ENCODE measurements around the gene NAT9.
A peak's percentile ranks its signal among the peaks of the same experiment; 100 is the strongest.

The NAT9 gene, protein sequence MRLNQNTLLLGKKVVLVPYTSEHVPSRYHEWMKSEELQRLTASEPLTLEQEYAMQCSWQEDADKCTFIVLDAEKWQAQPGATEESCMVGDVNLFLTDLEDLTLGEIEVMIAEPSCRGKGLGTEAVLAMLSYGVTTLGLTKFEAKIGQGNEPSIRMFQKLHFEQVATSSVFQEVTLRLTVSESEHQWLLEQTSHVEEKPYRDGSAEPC

DNA sequence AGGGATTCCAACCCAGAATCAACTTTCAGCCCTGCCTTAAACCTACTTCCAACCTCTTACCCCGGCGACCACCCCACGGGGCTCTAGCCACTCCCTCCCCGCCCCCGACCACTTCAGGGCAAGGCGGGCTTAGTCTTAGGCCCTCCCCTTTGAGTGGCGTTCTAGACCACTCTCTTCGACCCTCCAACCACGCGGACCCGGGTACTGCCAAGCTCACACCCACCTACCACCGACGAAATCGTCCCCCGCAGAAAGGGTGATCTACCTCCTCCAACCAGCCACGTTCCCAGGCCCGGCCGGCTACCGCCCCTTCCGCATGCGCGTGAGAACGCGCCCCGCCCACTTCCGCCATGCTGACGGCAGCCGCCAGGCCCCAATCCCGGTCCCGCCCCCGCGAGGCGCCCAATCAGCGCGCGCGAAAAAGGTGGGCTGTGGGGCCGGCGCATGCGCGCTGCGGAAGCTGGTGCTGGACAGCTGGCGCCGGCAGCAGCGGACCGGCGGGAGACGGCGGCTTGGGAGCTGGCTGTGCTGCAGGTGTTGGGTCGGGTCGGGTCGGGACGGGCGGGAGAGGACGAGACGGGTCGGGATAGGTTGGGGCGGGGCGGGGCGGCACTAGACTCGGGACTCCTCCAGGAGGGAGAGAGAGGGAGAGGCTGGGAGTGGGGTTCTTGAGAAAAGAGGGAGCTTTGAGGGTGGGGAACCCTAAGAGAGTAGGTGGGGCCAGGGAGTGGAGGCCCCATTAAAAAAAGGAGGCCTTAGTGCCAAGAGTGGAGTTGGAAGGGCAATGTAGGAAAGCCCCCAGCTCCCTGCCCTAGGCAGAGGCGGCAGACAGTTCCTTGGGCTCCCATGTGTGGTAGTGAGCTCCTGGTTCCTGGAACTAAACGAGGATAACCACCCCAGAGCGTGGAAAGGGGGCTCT, at the start of gene NAT9:
TSS of gene NAT9 (minus strand) at position 302 of the 919 bp plus-strand sequence. CDS start 647 bp downstream, outside the sequence.
- in situ Hi-C loops (cut with HindIII; ENCODE audit: low pct_ligation_motif_present, low sequenced_read_pairs), result no loop called here
- Histone ChIP-seq H3K27me3 (replicated peaks) (no peaks in the 10 kb centered on the region), H3K27ac (peak within 1 kb of the TSS; percentile 64), H3K4me3 (ENCODE audit: low read depth, low read length) (peak within 1 kb of the TSS; percentile 89), H3K36me3 (replicated peaks) (peaks cover 34% of the 10 kb centered on the region)
- TF ChIP-seq, protein P1, sequence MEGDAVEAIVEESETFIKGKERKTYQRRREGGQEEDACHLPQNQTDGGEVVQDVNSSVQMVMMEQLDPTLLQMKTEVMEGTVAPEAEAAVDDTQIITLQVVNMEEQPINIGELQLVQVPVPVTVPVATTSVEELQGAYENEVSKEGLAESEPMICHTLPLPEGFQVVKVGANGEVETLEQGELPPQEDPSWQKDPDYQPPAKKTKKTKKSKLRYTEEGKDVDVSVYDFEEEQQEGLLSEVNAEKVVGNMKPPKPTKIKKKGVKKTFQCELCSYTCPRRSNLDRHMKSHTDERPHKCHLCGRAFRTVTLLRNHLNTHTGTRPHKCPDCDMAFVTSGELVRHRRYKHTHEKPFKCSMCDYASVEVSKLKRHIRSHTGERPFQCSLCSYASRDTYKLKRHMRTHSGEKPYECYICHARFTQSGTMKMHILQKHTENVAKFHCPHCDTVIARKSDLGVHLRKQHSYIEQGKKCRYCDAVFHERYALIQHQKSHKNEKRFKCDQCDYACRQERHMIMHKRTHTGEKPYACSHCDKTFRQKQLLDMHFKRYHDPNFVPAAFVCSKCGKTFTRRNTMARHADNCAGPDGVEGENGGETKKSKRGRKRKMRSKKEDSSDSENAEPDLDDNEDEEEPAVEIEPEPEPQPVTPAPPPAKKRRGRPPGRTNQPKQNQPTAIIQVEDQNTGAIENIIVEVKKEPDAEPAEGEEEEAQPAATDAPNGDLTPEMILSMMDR (IDR thresholded peaks at IDR 0.05; ENCODE audit: low read depth, low read length, missing control alignments), result no peak
- DNase-seq, result peak; percentile 94

DNA sequence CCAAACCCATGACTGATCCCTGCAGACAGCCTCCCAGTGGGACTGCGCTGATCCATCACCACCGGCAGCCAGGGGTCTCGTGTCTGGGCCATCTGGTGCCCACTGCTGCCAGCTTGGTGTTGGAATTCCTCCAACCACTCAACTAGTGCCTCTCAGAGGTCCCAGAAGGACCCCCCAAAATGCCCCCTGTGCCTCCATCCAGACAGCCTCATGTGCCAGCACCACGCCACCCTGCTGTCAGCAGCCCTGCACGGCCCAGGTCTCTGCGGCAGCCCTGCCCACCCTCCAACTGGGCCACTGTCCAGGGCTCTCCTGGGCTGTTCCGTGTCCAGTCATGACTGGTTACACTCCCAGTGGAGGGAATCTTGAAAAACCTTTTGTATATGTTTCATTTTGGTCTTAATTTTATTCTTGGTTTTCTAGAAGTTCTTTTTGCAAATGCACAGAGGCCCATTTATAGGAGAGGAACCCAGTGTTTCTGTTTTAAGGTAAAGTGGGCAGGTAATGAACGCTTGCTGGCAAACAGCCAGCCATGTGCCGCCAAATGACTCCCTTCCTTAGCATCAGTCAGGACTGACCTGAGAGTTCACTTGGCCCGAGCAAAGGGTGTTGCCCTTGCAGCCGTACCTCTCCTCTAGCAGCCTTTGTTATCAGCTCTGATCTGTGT, 48.9 kb upstream of the NAT9 start:
- in situ Hi-C loops (cut with HindIII; ENCODE audit: low pct_ligation_motif_present, low sequenced_read_pairs), result no loop called here

DNA sequence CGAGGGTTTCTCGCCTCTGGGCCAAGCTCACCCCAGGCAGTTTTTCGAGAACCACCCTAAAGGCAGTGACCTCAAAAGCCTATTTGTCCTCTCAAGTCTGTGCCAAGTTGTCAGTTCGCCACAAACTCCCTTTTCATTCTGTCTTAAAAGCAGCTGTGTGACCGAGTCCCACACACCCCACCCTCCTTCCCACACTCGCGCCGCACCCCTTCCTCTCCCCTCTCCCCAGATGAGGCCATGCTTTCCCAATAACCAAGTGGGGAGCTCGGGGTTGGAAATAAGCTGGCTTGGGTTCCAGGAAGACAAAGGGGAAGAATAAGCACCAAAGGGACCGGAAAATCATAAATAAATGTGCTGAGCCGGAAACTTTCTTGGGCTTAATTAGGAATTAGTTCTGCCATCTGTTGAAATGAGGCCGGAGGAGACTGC, 46.8 kb upstream of the NAT9 start:
- no peaks in the 10 kb centered on the region for H3K27me3 ChIP-seq (replicated peaks)
- in situ Hi-C loops (cut with HindIII; ENCODE audit: low pct_ligation_motif_present, low sequenced_read_pairs), result no loop called here
- H3K36me3 ChIP-seq (replicated peaks), result peaks cover 10% of the 10 kb centered on the region
- TF ChIP-seq, protein P1 (IDR thresholded peaks at IDR 0.05; ENCODE audit: low read depth, low read length, missing control alignments), result no peak
- H3K4me3 ChIP-seq (ENCODE audit: low read depth, low read length), result no peak overlapping the region
- no peak overlapping the region for H3K27ac ChIP-seq
- no peak for DNase-seq

More for the DNA sequence above, 48.9 kb upstream of the NAT9 start:
- TF ChIP-seq, protein P1 (IDR thresholded peaks at IDR 0.05; ENCODE audit: low read depth, low read length, missing control alignments), result no peak
- no peak overlapping the region for H3K27ac ChIP-seq
- no peaks in the 10 kb centered on the region for H3K27me3 ChIP-seq (replicated peaks)
- peaks cover 7% of the 10 kb centered on the region for H3K36me3 ChIP-seq (replicated peaks)
- no peak overlapping the region for H3K4me3 ChIP-seq (ENCODE audit: low read depth, low read length)
- no peak for DNase-seq

DNA sequence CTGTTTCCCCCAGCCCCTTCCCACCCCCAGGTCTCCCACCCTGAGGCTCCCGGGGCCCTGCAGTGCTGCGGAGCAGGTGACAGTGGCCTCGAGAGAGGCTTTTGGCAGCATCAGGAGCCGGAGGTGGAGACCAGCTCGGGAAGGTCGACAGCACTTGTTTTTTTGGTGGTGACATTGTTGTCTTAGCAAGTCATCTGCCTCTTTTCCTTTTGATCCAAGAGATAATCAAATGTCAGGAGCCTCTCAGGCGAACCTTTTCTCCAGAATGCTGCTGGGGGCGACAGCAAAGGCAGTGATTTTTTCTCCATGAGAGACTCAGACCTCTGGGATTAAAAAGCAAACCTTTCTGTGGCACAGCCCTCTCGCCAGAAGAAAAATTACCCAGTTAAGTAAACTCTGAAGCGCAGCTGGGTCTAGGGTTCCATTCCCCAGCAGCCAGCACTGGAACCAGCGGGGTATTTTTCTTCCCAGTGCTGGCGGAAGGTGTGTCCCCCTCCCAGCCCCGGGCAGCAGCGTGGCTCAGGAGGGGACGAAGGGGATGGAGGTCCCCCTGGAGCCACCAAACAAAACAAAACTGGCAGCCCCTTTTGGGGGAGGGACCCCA, 46.3 kb upstream of the NAT9 start:
- H3K27ac ChIP-seq, result no peak overlapping the region
- H3K4me3 ChIP-seq (ENCODE audit: low read depth, low read length), result no peak overlapping the region
- DNase-seq, result no peak
- TF ChIP-seq, protein P1 (IDR thresholded peaks at IDR 0.05; ENCODE audit: low read depth, low read length, missing control alignments), result no peak
- peaks cover 10% of the 10 kb centered on the region for H3K36me3 ChIP-seq (replicated peaks)
- no peaks in the 10 kb centered on the region for H3K27me3 ChIP-seq (replicated peaks)
- in situ Hi-C loops (cut with HindIII; ENCODE audit: low pct_ligation_motif_present, low sequenced_read_pairs), result no loop called here

DNA sequence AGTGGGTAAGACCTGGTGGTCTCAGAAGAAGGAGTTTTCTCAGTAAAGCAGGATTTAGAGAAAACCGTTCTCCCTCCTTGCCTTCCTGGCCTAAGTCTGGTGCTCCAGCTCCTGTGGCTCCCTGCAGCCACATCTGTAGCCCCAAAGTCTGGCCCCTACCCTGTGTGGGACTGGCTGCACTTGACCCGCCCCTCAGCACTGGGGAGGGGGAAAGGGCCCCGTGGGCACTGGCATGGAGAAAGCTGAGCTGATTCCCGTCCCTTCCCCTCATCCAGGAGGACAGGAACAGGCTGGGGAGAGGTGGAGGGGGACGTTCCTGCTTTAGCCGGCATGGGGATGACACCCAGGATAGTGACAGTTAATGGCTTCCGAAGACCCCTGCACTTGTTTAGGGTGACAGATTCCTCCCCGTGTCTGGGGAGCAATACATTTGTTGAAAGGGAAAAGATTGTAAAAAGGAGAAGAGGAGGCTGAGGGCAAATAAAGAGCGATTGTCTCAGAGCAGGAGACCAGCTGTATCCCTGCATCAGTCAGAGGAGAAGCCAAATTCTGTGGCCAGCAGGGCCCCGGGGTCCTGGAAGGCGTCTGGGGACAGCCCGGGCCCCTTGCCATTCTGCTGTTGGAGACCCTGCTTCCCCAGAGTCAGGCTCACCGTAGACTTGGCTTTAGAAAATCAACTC, 45.6 kb upstream of the NAT9 start:
- Histone ChIP-seq H3K27me3 (replicated peaks) (no peaks in the 10 kb centered on the region), H3K4me3 (ENCODE audit: low read depth, low read length) (no peak overlapping the region), H3K36me3 (replicated peaks) (peaks cover 10% of the 10 kb centered on the region), H3K27ac (no peak overlapping the region)
- in situ Hi-C loops (cut with HindIII; ENCODE audit: low pct_ligation_motif_present, low sequenced_read_pairs), result no loop called here
- no peak for DNase-seq
- TF ChIP-seq, protein P1 (IDR thresholded peaks at IDR 0.05; ENCODE audit: low read depth, low read length, missing control alignments), result no peak

Measured in brain microvascular endothelial cell (primary cell).